ENCODE data around the gene VPS45.

DNA sequence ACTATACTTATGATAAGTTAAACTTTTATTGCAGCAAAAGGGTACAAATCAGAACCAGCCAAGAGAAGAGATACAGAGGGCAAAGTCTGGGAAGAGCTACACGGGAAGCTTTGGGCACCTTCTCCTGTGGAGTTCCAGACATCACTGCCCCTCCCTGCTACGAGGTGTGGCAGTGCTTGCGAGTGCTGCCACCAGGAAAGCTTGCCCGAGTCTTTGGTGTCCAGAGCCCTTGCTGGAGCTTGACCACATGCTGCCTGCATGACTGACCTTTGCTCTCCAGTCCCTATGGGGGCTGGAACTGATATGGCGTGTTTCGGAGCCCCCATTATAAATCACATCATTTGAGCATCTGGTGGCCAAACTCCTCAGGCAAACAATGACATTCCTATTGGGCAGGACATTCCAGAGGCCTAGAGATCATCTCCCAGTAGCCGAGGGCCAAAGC lies 105.6 kb downstream of the VPS45 start:
- TF ChIP-seq, protein P1, sequence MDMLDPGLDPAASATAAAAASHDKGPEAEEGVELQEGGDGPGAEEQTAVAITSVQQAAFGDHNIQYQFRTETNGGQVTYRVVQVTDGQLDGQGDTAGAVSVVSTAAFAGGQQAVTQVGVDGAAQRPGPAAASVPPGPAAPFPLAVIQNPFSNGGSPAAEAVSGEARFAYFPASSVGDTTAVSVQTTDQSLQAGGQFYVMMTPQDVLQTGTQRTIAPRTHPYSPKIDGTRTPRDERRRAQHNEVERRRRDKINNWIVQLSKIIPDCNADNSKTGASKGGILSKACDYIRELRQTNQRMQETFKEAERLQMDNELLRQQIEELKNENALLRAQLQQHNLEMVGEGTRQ (IDR thresholded peaks at IDR 0.05; ENCODE audit: borderline replicate concordance, low read depth, low read length), result no peak
- no peak for TF ChIP-seq FOXJ3 (CRISPR knock-in tag; IDR thresholded peaks at IDR 0.05)
- no peak for TF ChIP-seq EP300 (IDR thresholded peaks at IDR 0.05; ENCODE audit: borderline replicate concordance in 1 of 2, low read depth in 1 of 2, low read length in 1 of 2)
- no peak for TF ChIP-seq CTCF (IDR thresholded peaks at IDR 0.05)
- TF ChIP-seq FOXM1 (IDR thresholded peaks at IDR 0.05; ENCODE audit: low read depth), result no peak
- no peak for TF ChIP-seq ZBTB33 (IDR thresholded peaks at IDR 0.05; ENCODE audit: borderline replicate concordance, low read depth)
- no peak for TF ChIP-seq RCOR1 (IDR thresholded peaks at IDR 0.05; ENCODE audit: low read length)
- no peak for TF ChIP-seq NFIC (IDR thresholded peaks at IDR 0.05; ENCODE audit: borderline replicate concordance)
- no peak for TF ChIP-seq EZH2phosphoT487 (IDR thresholded peaks at IDR 0.05; ENCODE audit: borderline replicate concordance, low read depth)
- TF ChIP-seq TAF1 (IDR thresholded peaks at IDR 0.05; ENCODE audit: borderline replicate concordance, low read depth, low read length), result no peak
- no peak for TF ChIP-seq MAX (IDR thresholded peaks at IDR 0.05; ENCODE audit: low read depth)
- no peak for TF ChIP-seq SMC3 (IDR thresholded peaks at IDR 0.05; ENCODE audit: low read depth, low read length)
- TF ChIP-seq USF1 (IDR thresholded peaks at IDR 0.05; ENCODE audit: borderline replicate concordance, low read depth), result no peak
